Body of pancreas (tissue), 4 donors: ENCODE measurements around the gene SLC7A1.

Experiments used
- POLR2A ChIP-seq, 3 donors: fragments of 450-650 bp; IDR thresholded peaks; one replicate each; pipeline ENCODE4 v1.6.1; 2016; ENCODE audit warnings: antibody characterized with exemption in 3 of 3, mild to moderate bottlenecking in 2 of 3
- TF ChIP-seq, protein P1 (sequence below), 7 experiments: fragments of 450-650 bp in 4 of 7; fragments of 200-600 bp in 3 of 7; sonication (generic) in 3 of 7; IDR thresholded peaks; one replicate each; pipeline ENCODE4 v1.5.1; 2016 to 2019; ENCODE audit warnings: antibody characterized with exemption in 7 of 7

DNA sequence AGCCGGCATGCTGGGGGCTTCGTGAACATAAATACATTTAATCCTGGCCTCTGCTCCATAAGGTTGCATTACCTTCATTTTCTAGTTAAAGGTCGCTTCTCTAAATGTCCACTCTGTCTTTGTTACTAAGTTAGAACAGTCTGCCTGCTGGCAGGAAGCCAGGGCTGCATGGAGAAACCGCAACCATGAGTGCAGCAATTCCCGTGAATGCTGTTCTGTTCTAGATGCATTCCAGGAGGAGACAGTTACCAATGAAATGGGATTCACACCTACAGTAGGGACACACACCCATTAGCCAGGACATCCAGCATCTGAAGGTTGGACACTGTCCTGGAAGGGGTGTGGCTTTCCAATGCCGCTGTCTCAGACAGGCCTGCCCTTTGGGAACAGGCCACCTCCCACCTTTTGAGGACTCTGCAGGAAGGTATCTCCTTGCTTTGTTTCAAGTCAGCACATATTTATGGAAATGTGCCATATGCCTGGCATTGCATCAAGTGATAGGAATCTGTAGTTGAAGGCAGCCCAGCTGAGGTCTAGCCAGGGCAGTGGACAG is 129.7 kb downstream of the SLC7A1 start:
- TF ChIP-seq, protein P1, sequence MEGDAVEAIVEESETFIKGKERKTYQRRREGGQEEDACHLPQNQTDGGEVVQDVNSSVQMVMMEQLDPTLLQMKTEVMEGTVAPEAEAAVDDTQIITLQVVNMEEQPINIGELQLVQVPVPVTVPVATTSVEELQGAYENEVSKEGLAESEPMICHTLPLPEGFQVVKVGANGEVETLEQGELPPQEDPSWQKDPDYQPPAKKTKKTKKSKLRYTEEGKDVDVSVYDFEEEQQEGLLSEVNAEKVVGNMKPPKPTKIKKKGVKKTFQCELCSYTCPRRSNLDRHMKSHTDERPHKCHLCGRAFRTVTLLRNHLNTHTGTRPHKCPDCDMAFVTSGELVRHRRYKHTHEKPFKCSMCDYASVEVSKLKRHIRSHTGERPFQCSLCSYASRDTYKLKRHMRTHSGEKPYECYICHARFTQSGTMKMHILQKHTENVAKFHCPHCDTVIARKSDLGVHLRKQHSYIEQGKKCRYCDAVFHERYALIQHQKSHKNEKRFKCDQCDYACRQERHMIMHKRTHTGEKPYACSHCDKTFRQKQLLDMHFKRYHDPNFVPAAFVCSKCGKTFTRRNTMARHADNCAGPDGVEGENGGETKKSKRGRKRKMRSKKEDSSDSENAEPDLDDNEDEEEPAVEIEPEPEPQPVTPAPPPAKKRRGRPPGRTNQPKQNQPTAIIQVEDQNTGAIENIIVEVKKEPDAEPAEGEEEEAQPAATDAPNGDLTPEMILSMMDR (IDR thresholded peaks at IDR 0.05): no peak
- TF ChIP-seq POLR2A (IDR thresholded peaks at IDR 0.05): no peak
